Activated CD8-positive, alpha-beta memory T cell treated with anti-CD3 and anti-CD28 coated beads, Interleukin-2, amount 50 U/mL, for 24 hours (primary cell): ENCODE results near the gene POU3F3.

ENCODE experiments used
- DNase-seq: peaks from one replicate; pipeline ENCODE4 v3.0.0-alpha.2; 2020; ENCODE audit errors: extremely low read depth

Gene POU3F3

DNA sequence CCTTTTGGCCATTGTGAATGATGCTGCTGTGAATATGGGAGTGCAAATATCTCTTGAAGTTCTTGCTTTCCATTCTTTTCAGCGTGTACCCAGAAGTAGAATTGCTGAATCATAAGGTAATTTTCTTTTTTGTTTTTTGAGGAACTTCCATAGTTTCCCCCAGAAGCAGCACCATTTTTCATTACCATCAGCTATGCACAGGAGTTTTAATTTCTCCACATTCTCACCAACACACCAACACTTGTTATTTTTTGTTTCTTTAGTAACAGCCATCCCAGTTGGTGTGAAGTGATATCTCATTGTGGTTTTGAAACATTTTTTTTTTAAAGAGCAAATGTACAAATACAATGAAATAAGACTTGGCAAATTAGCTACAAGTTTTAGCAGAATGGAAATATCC is 21.3 kb downstream of the POU3F3 start:
- no peak for DNase-seq

DNA sequence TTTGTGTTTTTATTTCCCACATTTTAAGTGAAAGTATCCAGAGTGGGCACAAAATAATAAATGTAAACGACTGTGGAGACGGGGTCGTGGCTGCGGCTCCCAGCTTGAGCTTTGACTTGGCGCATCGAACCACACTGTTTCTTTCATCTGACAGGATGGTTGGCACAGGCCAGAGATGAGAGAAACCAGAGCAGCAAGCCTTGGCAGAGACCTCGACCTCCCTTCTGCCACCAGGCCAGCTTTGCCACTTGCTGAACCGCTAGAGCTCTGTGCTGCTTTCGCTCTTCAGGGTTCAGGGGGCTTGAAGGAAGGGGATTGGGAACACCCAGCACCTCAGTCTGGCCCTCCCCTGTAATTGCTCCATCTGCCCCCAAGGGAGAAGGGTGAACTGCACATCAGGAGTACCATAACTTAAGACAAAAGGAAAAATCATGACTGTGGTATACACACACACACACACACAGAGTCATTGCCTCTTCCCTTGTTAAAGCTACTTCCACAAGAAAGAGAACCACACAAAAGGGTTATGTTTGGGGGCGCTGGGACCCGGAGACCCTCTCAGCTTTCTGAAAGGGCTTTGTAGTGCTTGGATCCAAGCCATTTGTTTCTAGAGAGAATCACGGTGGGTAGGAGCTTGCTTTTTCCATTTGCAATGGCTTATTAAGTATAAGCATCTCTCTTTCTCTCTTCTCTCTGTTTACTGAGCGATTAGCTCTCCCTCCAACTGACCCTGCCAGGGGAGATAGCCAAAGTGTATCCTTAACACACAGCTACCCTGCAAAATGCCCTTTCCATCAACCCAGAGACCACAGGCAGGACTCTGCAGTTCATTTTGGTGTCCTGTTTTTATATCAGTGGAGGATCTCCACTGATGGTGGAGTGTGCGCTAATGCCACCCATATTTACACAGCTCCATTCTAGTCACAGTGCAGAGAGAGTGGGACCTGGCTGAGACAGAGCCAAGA is 23.0 kb downstream of the POU3F3 start:
- no peak for DNase-seq

DNA sequence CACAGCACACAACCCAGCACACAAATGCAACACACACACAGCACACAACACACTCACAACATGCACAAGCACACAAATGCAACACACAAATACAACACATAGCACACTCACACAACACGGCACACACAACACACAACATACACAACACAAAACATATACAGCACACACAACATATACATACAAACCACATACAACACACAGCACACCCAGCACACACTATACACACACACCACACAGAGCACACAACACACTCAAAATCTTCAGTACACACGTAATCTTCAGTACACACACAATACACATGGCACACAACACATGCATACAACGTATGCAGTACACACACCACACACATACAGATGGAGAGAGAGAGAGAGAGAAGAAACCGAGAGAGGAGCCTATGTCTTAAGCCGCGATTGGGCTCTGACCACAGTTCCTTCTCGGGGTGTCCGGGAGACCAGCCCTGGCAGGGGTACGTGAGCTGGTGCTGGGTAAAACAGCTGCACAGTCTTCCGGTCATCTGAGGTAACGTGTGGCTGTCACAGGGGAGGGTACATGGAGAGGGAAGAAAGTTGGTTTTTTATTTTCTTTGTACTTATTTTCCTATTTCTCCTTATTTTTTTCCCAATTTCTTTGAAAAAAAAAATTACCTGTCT is 25.1 kb downstream of the POU3F3 start:
- DNase-seq = no peak

DNA sequence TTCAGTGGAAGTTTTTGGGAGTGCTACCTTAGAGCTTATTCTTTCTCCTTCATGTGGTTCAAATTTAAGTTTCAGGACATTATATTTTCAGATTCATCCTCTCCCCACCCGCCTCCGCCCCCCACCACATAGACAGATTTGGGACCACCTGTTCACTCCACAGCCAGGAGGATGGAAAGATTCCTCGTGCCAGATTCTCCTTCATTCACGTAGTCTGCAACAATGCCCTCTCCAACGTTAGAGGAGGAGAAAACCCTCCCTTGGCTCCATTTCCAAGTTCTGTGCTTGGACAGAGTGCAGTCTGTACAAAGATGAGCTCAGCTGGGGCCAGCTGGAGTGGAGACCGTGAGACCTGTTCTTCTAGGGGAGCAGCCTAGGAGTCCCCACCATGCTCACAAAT is 26.2 kb downstream of the POU3F3 start:
- no peak for DNase-seq

DNA sequence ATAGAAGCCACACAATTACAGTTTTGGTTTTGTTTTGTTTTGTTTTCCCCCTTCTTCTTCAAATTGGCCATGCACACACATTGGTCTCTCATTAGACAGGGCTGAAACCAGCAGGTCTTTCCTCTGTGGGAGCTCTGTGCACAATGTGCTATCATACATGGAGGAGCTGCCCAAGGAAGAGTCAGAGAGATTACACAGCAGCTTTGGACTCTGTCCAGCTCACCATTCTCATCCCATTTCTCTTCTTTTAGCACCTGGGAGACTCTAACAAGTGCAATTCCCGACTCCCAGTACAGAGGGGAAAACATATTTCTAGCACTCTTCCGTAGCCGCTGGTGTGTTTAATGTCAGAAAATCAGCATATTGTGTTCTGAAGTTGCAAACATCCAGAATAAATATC is 29.4 kb downstream of the POU3F3 start:
- DNase-seq = no peak

DNA sequence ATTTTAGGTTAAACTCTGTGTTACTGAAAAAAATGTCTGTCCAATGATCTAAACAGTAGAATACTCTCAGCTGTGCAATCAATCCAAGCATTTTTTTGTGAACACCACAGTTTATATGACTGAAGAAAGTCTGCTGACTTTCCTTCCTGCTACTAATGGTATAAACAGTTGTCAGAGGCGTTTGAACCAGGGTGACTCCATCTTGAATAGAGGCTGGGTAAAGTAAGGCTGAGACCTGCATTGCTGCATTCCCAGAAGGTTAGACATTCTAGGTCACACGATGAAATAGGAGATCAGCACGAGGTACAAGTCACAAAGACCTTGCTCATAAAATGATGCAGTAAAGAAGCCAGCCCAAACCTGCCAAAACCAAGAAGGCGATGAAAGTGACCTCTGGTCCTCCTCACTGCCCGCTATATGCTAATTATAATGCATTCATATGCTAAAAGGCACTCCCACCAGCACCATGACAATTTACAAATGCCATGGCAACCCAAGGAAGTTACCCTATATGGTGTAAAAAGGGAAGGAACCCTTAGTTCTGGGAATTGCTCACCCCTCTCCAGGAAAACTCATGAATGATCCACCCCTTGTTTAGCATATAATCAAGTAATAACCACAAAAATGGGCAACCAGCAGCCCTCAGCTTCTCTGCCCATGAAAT is 31.3 kb downstream of the POU3F3 start:
- no peak for DNase-seq

DNA sequence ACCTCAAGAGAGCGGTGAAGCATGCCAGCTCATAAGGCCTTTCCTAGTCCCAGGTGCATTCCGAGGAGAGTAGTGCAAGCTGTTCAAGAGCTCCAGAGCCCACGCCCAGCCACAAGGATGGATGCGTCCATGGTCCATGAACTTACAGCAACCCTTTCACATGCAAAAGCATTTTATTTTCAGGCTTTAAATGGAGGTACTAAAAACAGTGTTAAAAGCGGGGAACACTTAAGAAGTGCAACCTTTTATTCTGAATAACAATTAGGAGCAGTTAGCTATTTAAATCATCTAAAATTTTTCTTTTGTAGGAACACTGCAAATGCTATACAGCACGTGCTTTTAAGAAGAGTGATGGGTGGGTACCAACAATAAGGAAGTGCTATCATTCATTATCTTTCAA is 33.8 kb downstream of the POU3F3 start:
- no peak for DNase-seq

DNA sequence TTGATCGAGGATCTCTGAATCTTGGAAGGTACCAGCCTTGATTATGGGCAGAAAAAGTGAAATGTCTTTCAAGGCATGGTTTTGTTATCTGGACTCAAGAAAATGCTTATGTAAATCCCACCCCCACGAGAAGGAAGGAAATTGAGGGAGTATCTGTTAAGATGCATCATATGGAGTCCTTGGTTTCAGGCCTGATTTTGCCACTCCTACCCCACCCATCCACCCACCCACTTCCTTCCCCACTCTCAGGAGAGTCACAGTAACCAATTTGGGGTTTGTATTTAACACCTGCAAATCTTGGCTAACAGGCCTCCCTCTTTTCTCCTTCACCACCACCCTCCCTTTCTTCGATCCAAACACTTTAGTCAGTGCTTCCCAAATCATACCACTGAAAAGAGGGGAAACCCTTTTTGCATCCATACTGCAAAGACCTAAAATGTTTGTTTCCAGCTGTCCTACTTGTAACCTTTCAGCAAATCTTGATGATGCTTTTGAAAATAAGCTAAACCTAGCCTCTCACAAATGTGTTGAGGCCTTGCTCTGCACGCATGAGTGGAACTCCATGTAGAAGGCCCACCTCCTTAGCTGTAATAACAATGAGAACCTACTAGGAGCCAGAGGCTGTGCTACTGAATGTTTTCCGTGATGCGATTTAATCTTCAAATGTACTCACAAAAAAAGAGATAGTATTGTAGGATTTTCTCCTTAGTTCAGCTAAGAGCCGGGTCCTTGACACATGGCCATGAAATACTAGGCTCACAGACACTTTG is 34.8 kb downstream of the POU3F3 start:
- no peak for DNase-seq

DNA sequence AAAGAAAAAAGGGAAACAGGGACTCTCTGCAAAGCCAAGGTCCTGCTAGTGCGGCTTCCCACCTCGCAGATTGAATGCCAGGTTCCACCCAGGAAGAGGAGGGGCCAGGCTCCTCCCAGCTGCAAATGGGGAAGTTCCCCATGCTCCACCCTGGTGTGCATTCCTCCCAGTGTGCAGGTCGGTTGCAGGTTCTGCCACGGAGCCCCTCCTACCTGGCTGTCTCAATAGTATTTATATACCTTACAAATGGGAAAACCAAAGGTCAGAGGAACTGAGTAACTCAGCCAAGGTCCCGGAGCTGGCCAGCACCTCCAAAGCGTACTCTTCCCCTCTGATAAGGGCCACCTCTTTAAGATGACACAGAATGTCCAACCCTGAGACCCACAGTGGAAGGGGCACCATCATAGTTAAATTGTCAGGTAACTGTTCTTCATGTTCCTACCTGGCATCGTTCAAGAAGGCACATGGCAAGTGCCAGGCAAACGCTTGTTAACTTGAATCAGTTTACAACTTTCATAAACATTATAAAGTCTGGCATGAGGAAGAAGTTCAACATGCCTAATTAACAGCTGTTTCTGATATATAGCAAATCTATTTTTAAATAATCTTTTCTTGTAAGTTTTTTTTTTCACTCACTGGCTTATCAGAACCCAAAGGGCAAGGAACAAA is 35.5 kb downstream of the POU3F3 start:
- no peak for DNase-seq

DNA sequence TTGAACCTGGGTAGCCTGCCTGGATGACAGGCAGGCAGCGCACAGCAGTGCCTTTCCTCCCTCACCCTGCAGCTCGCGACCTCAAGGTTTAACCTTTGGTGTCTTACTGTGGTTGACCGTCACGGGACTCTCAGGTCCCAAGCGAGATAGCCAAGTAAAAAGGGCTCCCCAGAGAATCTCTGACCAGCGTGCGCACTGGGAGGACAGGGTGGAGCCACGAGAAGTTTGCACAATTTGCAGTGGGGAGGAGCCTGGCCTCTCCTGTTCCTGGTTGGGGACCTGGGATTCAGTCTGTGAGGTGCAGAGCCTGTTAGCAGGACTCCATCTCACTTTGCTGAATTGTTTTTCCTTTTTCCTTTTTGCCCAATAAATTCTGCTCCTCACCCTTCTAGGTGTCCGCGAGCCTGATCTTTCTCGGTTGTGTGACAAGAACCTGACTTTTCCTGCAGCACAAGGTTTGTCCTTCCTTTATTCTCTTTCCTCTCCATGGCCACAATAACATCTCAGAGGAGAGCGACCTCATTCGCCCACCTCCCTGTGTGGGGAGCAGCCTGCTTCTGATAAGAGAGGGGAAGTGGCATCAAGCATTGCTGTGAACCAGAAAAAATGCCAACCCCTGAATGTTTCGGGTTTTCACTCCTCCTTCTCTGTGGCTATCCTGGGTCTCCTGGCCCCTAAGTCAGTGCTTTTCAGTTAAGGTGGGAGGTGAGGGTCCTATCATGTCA is 36.2 kb downstream of the POU3F3 start:
- no peak for DNase-seq

DNA sequence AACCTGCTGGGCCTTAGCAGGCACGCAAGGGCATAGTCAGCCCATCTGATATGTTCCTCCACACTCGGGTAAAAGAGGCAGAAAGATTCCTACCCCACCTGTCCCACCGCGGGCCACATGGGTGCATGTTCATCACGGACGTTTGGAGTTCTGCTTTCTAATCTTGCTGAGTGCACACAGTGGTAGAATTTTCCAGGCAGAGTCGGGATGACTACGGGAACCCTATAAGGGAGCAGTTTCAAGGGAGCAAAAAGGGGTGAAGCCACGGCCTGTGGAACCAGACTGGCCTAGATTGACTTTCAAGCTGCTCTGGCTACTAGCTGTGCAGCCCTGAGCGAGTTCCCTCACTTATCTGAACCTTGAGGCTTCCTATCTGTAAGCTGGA is 36.8 kb downstream of the POU3F3 start:
- no peak for DNase-seq

DNA sequence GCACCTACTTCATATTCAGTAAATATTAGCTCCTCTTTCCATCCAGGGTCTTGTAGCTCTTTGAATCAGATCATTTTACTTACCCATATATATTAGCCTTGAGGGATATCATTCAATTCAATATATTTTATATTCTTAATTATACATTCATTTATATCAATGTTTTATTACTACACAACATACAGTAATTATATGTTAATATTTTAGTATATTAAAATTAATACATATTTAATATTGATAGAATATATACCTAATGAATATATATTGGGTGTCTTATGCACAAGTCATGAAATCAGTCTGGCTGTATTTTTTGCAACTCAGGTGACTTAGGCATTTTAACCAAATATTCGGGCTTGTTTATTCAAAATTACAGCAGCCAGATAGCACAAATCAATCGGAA is 37.2 kb downstream of the POU3F3 start:
- no peak for DNase-seq

DNA sequence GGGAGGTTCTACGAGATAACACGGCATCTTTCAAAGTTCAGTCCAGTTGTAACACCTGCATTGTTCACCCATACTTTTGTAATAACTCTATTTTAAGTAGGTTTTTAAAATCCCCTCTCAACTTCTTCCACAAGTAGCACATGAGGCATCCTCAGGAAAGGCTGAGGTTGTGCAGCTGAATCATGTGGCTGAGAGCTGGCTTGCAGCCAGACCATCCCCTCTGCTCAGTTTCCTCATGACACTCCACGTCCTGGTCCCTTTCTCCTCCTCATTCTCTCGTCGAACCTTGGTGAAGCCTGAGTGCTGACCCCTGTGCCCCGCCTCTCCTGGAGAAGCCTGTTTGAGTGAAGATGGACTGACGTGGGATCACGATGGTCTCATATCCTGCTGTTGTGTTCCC is 42.5 kb downstream of the POU3F3 start:
- no peak for DNase-seq

DNA sequence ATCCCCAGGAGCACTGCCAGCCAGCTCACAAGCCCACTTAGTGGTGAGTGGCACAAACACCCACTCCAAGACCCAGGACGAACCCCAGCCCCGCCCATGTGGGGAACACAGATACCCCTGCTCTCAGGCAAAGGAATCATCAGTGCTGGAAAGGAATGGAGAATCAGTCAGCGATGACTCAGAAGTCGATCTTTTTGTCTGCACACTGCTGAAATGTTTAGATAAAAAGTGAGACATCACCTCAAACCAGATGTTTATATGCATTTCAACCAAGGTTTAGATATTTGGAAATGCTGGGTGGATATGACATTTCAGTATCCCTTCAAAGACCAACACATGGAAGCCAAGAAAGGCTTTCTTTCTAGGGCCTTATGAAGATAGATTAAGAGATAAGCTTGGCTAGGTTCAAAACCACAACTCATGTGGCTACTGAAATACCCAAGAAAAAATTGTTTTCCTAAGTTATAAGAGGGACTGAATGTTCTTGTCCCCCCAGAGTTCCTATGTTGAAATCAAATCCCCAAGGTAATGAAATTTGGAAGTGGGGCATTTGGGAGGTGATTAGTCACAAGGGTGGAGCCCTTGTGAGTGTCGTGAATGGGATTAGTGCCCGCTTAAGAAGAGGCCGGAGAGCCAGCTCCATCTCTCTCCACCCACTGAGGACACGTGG is 43.7 kb downstream of the POU3F3 start:
- no peak for DNase-seq

DNA sequence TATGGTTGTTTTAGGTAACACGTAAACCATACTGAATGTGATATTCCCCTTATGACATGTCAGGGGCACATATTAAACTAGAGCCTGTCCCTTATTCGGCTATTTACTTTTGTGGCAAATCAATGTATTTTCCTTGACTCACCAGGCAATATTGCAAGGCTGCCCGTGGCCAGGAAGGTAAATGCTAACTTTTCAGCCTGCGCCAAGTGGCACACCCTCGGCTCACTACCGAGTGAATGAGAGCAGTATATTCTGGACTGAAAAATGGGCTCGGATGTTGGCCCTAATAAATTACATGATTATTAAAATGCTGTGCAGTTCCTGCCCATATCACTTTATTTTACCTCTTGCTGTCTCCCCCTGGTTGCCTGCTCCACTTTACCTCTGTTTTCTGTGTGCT is 46.7 kb downstream of the POU3F3 start:
- no peak for DNase-seq

DNA sequence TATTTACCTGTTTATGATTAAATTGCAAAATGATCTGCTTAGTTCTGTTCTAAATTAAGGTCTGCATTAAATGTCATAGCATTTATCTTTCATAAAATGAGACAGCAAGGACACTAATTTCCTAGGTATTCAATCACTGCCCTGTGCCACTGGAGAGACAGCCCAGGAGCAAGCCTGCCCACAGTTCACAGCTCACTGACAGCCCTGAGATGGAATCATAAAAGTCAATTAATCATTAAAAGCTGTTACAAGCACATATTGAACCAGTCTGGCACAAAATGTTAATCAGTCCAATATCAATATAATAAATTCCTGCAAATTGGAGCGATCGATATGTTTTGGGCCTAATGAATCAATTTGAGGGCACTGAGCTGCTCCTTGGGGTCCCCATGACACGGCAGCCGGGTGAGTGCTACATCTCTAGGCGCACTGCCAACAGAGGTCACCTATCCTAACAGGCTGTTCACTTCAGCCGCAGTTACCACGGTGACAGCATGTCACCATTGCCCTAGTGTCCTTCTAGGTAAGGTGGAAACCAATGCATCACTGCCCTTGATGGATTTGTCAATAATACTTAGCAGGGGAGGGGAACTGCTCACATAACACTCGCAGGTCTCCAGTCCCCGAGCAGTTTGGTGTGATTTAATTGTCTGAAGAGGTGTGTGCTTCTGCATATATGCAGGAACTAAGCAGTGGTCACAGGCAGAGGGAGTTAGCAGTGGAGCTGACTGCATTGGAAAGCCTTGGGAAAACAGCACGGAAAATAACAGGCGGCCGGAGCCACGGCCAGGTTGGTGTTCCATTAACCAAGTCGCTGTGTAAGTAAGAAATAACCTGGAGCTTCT is 47.3 kb downstream of the POU3F3 start:
- DNase-seq = no peak

DNA sequence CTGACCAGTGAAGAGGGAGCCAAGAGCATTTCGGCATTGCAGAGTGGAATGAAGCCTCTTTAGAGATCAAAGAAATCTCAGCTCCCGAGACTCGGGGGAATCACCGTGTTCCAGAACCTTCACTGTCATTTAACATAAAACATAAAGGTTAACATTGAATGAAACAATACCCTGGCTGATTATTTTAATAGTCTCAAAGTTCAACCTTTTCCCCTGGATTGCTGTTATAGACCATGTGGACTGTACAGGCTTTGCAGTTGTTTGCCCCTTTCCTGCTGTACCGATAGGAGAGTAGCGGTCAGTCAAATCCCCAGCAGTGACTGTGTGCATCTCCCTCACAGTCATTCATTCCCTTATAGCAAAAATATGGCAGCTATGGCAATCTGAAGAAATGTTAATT is 48.4 kb downstream of the POU3F3 start:
- DNase-seq = no peak
